ENCODE data around the gene PURB. TPM values are rescaled to one million over a fixed set of nuclear protein-coding genes. Genes with fewer than 3 reads are reported as not detected.
"Not testable (repeated sequence)": the region's sequence is repeated elsewhere in the genome, so short reads cannot be mapped to it uniquely, and the experiment has no call there.

PURB gene
- total RNA-seq (ENCODE audit: low replicate concordance), result 10.5 and 27.2 TPM in 2 replicates

GRCh38 chr7:44885394-44886317, at the start of gene PURB:
PURB (minus strand) TSS chr7:44885530; CDS start chr7:44885348, 182 bp downstream.
- peak; percentile 98 for DNase-seq (ENCODE audit: low read depth)
- peak within 1 kb of the TSS; percentile 97 for H3K4me3 ChIP-seq (ENCODE audit: low read depth, low read length)
- TF ChIP-seq CTCF (IDR thresholded peaks at IDR 0.05; ENCODE audit: insufficient read depth, low read length), result no peak

- no peak overlapping the region for H3K4me3 ChIP-seq (ENCODE audit: low read depth, low read length)
- TF ChIP-seq CTCF (IDR thresholded peaks at IDR 0.05; ENCODE audit: insufficient read depth, low read length), result no peak
- no peak for DNase-seq (ENCODE audit: low read depth)
Observed at GRCh38 chr7:44935016-44935415, 49.7 kb upstream of the PURB start.

- DNase-seq (ENCODE audit: low read depth); H3K4me3 ChIP-seq (ENCODE audit: low read depth, low read length): not testable (repeated sequence)
Observed at GRCh38 chr7:44934510-44934909, 49.2 kb upstream of the PURB start.

GRCh38 chr7:44930921-44931320, 45.6 kb upstream of the PURB start:
- no peak for DNase-seq (ENCODE audit: low read depth)
- TF ChIP-seq CTCF (IDR thresholded peaks at IDR 0.05; ENCODE audit: insufficient read depth, low read length), result no peak
- no peak overlapping the region for H3K4me3 ChIP-seq (ENCODE audit: low read depth, low read length)

GRCh38 chr7:44922351-44922694, 37.0 kb upstream of the PURB start:
- TF ChIP-seq CTCF (IDR thresholded peaks at IDR 0.05; ENCODE audit: insufficient read depth, low read length), result no peak
- no peak overlapping the region for H3K4me3 ChIP-seq (ENCODE audit: low read depth, low read length)

GRCh38 chr7:44921607-44922350, 36.4 kb upstream of the PURB start:
- peak; percentile 73 for DNase-seq (ENCODE audit: low read depth)

More at GRCh38 chr7:44922351-44922694, 37.0 kb upstream of the PURB start:
- no peak for DNase-seq (ENCODE audit: low read depth)

More at GRCh38 chr7:44921607-44922350, 36.4 kb upstream of the PURB start:
- peak; percentile 86 for TF ChIP-seq CTCF (IDR thresholded peaks at IDR 0.05; ENCODE audit: insufficient read depth, low read length)
- H3K4me3 ChIP-seq (ENCODE audit: low read depth, low read length), result no peak overlapping the region

Measured in fibroblast of the aortic adventitia (primary cell).